ENCODE data around the gene RFT1. TPM values are rescaled to one million over a fixed set of nuclear protein-coding genes. Genes with fewer than 3 reads are reported as not detected.

The RFT1 gene
- total and polyA plus RNA-seq, 2 experiments from 2014 or later, result 11.3 to 13.3 TPM

DNA sequence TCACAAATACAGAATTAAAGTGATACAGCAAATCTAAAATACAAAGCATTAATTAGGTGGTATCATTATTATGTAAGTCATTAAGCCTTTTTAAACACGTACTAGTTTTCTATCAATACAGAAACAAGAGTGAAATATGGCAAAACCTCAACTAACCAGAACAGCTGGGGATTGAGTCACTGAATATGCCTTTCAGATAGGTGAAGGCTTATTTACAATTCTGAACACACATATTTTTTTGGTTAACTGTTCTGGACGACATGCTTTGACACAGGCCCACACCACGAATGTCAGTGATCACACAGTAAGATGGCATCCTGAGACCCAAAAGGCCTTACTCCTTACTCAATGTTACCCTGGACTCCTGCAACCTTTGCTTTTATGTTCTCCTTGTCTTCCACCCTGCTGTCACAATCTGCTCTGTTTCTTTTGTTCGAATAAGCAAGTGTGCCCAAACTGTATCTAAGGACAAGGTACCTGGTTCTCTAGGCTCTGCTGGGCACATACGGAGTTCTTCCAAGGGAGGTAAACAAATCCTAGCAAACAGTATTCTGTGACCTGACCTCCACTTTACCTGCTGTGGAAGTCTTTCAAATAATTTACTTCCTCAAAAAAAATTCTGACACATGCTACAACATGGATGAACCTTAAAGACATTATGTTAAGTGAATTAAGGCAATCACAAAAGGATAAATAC lies 91.4 kb downstream of the RFT1 start:
- Mint-ChIP-seq H3K36me3 (ENCODE audit: low read depth) (no peaks in the 10 kb centered on the region), H3K4me3 (no peak overlapping the region), H3K4me1 (peaks cover 37% of the 10 kb centered on the region), H3K27ac (no peak overlapping the region), H3K9me3 (no peaks in the 10 kb centered on the region), H3K27me3 (ENCODE audit: insufficient read depth, low read depth, poor library complexity) (no peaks in the 10 kb centered on the region)
- no peak for ATAC-seq
- Histone ChIP-seq H3F3A (replicated peaks; ENCODE audit: low read depth) (peaks cover 3% of the 10 kb centered on the region), H4K20me1 (replicated peaks; ENCODE audit: insufficient read depth) (peaks cover 4% of the 10 kb centered on the region), H2AFZ (no peak overlapping the region), H3K36me3 (ENCODE audit: insufficient read depth) (no peaks in the 10 kb centered on the region), H3K4me1 (ENCODE audit: insufficient read depth) (peaks cover 28% of the 10 kb centered on the region), H3K79me2 (replicated peaks; ENCODE audit: insufficient read depth) (peaks cover 77% of the 10 kb centered on the region), H3K9me2 (ENCODE audit: insufficient read depth) (0 out of 2 replicates have a peak, but pooled peaks cover 6% of the 10 kb centered on the region), H3K27ac (ENCODE audit: low read depth) (no peak overlapping the region), H3K27me3 (ENCODE audit: insufficient read depth) (peaks cover 6% of the 10 kb centered on the region), H3K4me2 (no peak overlapping the region), H3K4me3 (no peak overlapping the region)
- DNase-seq (ENCODE audit: low spot score), result no peak
- TF ChIP-seq, protein P1, sequence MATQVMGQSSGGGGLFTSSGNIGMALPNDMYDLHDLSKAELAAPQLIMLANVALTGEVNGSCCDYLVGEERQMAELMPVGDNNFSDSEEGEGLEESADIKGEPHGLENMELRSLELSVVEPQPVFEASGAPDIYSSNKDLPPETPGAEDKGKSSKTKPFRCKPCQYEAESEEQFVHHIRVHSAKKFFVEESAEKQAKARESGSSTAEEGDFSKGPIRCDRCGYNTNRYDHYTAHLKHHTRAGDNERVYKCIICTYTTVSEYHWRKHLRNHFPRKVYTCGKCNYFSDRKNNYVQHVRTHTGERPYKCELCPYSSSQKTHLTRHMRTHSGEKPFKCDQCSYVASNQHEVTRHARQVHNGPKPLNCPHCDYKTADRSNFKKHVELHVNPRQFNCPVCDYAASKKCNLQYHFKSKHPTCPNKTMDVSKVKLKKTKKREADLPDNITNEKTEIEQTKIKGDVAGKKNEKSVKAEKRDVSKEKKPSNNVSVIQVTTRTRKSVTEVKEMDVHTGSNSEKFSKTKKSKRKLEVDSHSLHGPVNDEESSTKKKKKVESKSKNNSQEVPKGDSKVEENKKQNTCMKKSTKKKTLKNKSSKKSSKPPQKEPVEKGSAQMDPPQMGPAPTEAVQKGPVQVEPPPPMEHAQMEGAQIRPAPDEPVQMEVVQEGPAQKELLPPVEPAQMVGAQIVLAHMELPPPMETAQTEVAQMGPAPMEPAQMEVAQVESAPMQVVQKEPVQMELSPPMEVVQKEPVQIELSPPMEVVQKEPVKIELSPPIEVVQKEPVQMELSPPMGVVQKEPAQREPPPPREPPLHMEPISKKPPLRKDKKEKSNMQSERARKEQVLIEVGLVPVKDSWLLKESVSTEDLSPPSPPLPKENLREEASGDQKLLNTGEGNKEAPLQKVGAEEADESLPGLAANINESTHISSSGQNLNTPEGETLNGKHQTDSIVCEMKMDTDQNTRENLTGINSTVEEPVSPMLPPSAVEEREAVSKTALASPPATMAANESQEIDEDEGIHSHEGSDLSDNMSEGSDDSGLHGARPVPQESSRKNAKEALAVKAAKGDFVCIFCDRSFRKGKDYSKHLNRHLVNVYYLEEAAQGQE (IDR thresholded peaks at IDR 0.05; ENCODE audit: unreplicated experiment), result no peak

Other genes with a start within 250 kb of the RFT1 start
- 23.6 and 24.3 TPM in 2 replicates for gene STIMATE, start 232.9 kb downstream of the RFT1 start, total RNA-seq (2014; rRNA removed; shearing (Covaris generic))
- gene STIMATE, start 232.9 kb downstream of the RFT1 start, polyA plus RNA-seq (2016; fragmentation: Nextera tagmentation; extraction: Ambion mirVana), result 11.2 and 13.9 TPM in 2 replicates
- gene SFMBT1, start 84.4 kb downstream of the RFT1 start, total RNA-seq (2014; rRNA removed; shearing (Covaris generic)), result 19.0 and 24.0 TPM in 2 replicates
- 4.9 and 5.3 TPM in 2 replicates for gene SFMBT1, start 84.4 kb downstream of the RFT1 start, polyA plus RNA-seq (2016; fragmentation: Nextera tagmentation; extraction: Ambion mirVana)
- gene PRKCD, start 30.8 kb upstream of the RFT1 start, total RNA-seq (2014; rRNA removed; shearing (Covaris generic)), result 10.2 and 11.8 TPM in 2 replicates
- 11.3 and 12.5 TPM in 2 replicates for gene PRKCD, start 30.8 kb upstream of the RFT1 start, polyA plus RNA-seq (2016; fragmentation: Nextera tagmentation; extraction: Ambion mirVana)
- 1,229 and 1,411 TPM in 2 replicates for gene TKT, start 125.6 kb upstream of the RFT1 start, total RNA-seq (2014; rRNA removed; shearing (Covaris generic))
- 584 and 604 TPM in 2 replicates for gene TKT, start 125.6 kb upstream of the RFT1 start, polyA plus RNA-seq (2016; fragmentation: Nextera tagmentation; extraction: Ambion mirVana)
- gene DCP1A, start 217.1 kb upstream of the RFT1 start, total RNA-seq (2014; rRNA removed; shearing (Covaris generic)), result 14.8 and 19.3 TPM in 2 replicates
- gene DCP1A, start 217.1 kb upstream of the RFT1 start, polyA plus RNA-seq (2016; fragmentation: Nextera tagmentation; extraction: Ambion mirVana), result 29.4 and 32.0 TPM in 2 replicates